Type B pancreatic cell (in vitro differentiated cells): Measurements from ENCODE around the gene FBXO27. TPM values are rescaled to one million over a fixed set of nuclear protein-coding genes. Genes with fewer than 3 reads are reported as not detected.
"Not testable (repeated sequence)": the region's sequence is repeated elsewhere in the genome, so short reads cannot be mapped to it uniquely, and the experiment has no call there.

ENCODE experiments used
- DNase-seq: peaks from one replicate; pipeline ENCODE4 v3.0.0; 2021; ENCODE audit warnings: mixed read lengths; ENCODE audit not compliant: unreplicated experiment; ENCODE audit errors: extremely low spot score
- H3K27ac Mint-ChIP-seq: 2 replicates; pipeline ENCODE4 v1.8.0; 2021; ENCODE audit warnings: mild to moderate bottlenecking, mixed read lengths
- H3K27me3 Mint-ChIP-seq: 2 replicates; pipeline ENCODE4 v1.8.0; 2021; ENCODE audit warnings: mixed read lengths
- H3K36me3 Mint-ChIP-seq: 2 replicates; pipeline ENCODE4 v1.8.0; 2021; ENCODE audit warnings: mixed read lengths
- H3K4me1 Mint-ChIP-seq: one replicate; pipeline ENCODE4 v1.8.0; 2021; ENCODE audit warnings: mixed read lengths; ENCODE audit not compliant: unreplicated experiment
- H3K4me3 Mint-ChIP-seq: 2 replicates; pipeline ENCODE4 v1.8.0; 2021; ENCODE audit warnings: mild to moderate bottlenecking, mixed read lengths
- H3K9me3 Mint-ChIP-seq: 2 replicates; pipeline ENCODE4 v1.8.0; 2021; ENCODE audit warnings: mixed read lengths
- total RNA-seq: library from RNA; stranded (reverse); gene quantifications from 2 replicates; pipeline ENCODE4 v1.2.1, GENCODE V29; 2021; ENCODE audit warnings: low replicate concordance
- TF ChIP-seq, protein P1 (sequence below): fragments of 200-600 bp; sonication (generic); conservative IDR thresholded peaks from 2 replicates; pipeline ENCODE4 v1.5.0; 2021; ENCODE audit warnings: antibody characterized with exemption, mild to moderate bottlenecking

The FBXO27 gene
- total RNA-seq, 1 donor from 2014 or later, result 8.2 TPM

- no peaks in the 10 kb centered on the region for H3K9me3 Mint-ChIP-seq
- H3K27ac Mint-ChIP-seq, result no peak overlapping the region
- TF ChIP-seq, protein P1, sequence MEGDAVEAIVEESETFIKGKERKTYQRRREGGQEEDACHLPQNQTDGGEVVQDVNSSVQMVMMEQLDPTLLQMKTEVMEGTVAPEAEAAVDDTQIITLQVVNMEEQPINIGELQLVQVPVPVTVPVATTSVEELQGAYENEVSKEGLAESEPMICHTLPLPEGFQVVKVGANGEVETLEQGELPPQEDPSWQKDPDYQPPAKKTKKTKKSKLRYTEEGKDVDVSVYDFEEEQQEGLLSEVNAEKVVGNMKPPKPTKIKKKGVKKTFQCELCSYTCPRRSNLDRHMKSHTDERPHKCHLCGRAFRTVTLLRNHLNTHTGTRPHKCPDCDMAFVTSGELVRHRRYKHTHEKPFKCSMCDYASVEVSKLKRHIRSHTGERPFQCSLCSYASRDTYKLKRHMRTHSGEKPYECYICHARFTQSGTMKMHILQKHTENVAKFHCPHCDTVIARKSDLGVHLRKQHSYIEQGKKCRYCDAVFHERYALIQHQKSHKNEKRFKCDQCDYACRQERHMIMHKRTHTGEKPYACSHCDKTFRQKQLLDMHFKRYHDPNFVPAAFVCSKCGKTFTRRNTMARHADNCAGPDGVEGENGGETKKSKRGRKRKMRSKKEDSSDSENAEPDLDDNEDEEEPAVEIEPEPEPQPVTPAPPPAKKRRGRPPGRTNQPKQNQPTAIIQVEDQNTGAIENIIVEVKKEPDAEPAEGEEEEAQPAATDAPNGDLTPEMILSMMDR, result no peak
Measured at GRCh38 chr19:39008137-39008536, 24.2 kb downstream of the FBXO27 start.

DNA sequence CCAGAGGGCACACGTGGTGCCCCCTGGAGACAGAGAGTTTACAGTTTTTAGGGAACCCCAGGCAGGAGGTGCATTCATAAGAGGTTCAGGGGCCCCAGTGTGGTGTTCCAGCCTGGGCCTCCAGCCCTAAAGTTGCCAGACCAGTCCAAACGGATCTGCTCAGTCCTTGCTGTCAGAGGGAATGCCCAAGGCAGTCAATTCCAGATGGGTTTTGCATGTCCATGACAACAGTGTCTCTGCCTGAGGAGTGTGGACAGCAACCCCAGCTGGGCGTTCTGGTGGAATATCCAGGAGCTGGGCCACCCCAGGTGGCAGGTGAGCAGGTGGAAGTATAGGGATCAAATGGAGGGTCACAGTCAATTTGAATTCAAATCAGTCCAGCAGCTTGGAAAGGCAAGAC lies 25.3 kb downstream of the FBXO27 start:
- Mint-ChIP-seq H3K27ac (no peak overlapping the region), H3K9me3 (no peaks in the 10 kb centered on the region), H3K27me3 (no peaks in the 10 kb centered on the region), H3K4me3 (no peak overlapping the region), H3K36me3 (no peaks in the 10 kb centered on the region), H3K4me1 (no peaks in the 10 kb centered on the region)
- TF ChIP-seq, protein P1, result no peak
- DNase-seq, result no peak

More at GRCh38 chr19:39008137-39008536, 24.2 kb downstream of the FBXO27 start:
- Mint-ChIP-seq H3K4me3 (no peak overlapping the region), H3K27me3 (no peaks in the 10 kb centered on the region), H3K4me1 (no peaks in the 10 kb centered on the region), H3K36me3 (no peaks in the 10 kb centered on the region)
- DNase-seq, result no peak

DNA sequence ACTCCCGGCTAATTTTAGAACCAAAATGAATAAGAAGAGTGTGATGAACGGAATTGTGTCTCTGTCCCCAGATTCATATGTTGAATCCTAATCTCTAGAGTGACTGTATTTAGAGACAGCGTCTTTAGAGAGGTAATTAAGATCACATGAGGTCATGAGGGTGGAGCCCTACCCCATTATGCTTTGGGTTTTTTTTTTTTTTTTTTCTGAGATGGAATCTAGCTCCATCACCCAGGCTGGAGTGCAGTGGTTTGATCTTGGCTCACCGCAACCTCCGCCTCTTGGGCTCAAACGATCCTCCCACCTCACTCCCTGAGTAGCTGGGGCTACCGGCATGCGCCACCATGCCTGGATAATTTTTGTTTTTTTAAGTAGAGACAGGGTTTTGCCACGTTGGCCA lies 27.9 kb downstream of the FBXO27 start:
- Mint-ChIP-seq H3K4me3 (no peak overlapping the region), H3K36me3 (no peaks in the 10 kb centered on the region), H3K27ac (no peak overlapping the region), H3K4me1 (no peaks in the 10 kb centered on the region), H3K9me3 (no peaks in the 10 kb centered on the region), H3K27me3 (no peaks in the 10 kb centered on the region)
- TF ChIP-seq, protein P1, result no peak
- DNase-seq, result no peak

GRCh38 chr19:39003796-39004195 lies 28.6 kb downstream of the FBXO27 start:
- DNase-seq, result no peak
- Mint-ChIP-seq H3K27ac (no peak overlapping the region), H3K4me3 (no peak overlapping the region), H3K36me3 (no peaks in the 10 kb centered on the region), H3K9me3 (no peaks in the 10 kb centered on the region), H3K4me1 (no peaks in the 10 kb centered on the region), H3K27me3 (no peaks in the 10 kb centered on the region)
- TF ChIP-seq, protein P1, result no peak

DNA sequence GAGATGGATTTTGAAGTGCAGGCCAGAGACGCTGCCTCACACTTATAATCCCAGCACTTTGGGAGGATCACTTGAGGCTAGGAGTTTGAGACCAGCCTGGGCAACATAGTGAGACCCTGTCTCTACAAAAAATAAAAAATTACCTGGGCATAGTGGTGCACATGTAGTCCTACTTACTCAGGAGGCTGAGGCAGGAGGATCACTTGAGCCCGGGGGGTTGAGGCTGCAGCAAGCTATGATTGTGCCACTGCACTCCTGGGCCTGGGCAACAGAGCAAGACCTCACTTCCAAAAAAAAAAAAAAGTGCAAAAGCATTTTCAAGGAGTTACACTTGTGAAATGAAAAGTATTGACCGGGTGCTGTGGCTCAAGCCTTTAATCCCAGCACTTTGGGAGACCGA lies 29.2 kb downstream of the FBXO27 start:
- Mint-ChIP-seq H3K9me3 (no peaks in the 10 kb centered on the region), H3K4me1 (no peaks in the 10 kb centered on the region), H3K27ac (no peak overlapping the region), H3K36me3 (no peaks in the 10 kb centered on the region), H3K4me3 (no peak overlapping the region), H3K27me3 (no peaks in the 10 kb centered on the region)
- TF ChIP-seq, protein P1, result no peak
- DNase-seq, result no peak

DNA sequence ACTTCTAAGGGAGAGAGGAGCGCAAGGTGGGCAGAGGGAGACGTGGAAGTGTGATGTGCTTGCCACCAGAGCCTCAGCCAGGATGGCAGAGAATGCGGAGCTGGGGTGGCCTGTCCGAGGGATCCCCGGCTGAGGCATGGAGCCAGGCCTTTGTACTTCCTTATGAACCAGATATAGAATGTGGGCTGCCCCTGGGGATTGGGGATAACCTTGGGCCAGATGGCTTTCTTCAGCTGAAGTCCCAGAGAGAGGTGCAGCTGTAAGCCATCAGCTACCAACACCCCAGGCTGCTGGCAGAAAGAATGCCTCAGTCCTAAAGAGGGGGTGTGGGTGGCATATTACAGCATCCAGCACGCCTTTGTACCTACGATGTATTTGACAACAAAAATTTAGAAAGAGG lies 31.3 kb downstream of the FBXO27 start:
- no peaks in the 10 kb centered on the region for H3K36me3 Mint-ChIP-seq
- DNase-seq, result no peak
- no peak overlapping the region for H3K4me3 Mint-ChIP-seq
- TF ChIP-seq, protein P1, result no peak
- H3K4me1 Mint-ChIP-seq, result peaks cover 2% of the 10 kb centered on the region
- no peaks in the 10 kb centered on the region for H3K27me3 Mint-ChIP-seq
- no peak overlapping the region for H3K27ac Mint-ChIP-seq
- no peaks in the 10 kb centered on the region for H3K9me3 Mint-ChIP-seq

GRCh38 chr19:38997576-38997975 lies 34.8 kb downstream of the FBXO27 start:
- DNase-seq, H3K4me1 Mint-ChIP-seq, H3K9me3 Mint-ChIP-seq, H3K27me3 Mint-ChIP-seq, H3K4me3 Mint-ChIP-seq, H3K36me3 Mint-ChIP-seq, H3K27ac Mint-ChIP-seq: not testable (repeated sequence)
